Fibroblast of the aortic adventitia (primary cell): ENCODE data around the gene LAMB3. TPM values are rescaled to one million over a fixed set of nuclear protein-coding genes. Genes with fewer than 3 reads are reported as not detected.
A peak's percentile ranks its signal among the peaks of the same experiment; 100 is the strongest.

ENCODE experiments used
- DNase-seq: peaks from one replicate; pipeline ENCODE4 v3.0.0-alpha.2; 2010; ENCODE audit warnings: low read depth
- H3K4me3 ChIP-seq: 2 replicates; pipeline ENCODE4 v1.5.1; 2011; ENCODE audit warnings: low read depth, mild to moderate bottlenecking, control low read depth, low read length, moderate library complexity
- total RNA-seq: library from RNA; depleted of rRNA; stranded (reverse); fragments of >200 nt; gene quantifications from 2 replicates; pipeline ENCODE4 v1.2.3, GENCODE V29; 2012; ENCODE audit warnings: low replicate concordance
- TF ChIP-seq, protein P1 (sequence below): IDR thresholded peaks from 2 replicates; pipeline ENCODE4 v1.5.1; 2011; ENCODE audit warnings: mild to moderate bottlenecking, low read length, control low read depth, inconsistent platforms; ENCODE audit not compliant: insufficient read depth

The LAMB3 gene
- total RNA-seq, 1 donor, result 10.3 TPM

DNA sequence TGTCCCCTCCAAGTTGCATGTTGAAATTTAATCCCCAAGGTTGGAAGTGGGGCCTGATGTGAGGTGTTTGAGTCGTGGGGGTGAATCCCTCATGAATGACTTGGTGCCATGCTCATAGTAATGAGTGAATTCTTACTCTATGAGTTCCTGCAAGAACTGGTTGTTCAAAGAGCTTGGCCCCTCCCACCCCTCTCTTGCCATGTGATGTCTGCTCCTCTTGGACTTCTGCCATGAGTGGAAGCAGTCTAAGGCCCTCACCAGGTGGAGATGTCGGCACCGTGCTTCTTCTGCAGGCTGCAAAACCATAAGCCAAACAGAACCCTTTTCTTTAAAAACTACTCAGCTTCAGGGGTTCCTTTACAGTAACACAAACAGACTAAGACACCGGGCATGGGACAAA is 37.3 kb upstream of the LAMB3 start:
- no peak overlapping the region for H3K4me3 ChIP-seq
- TF ChIP-seq, protein P1, sequence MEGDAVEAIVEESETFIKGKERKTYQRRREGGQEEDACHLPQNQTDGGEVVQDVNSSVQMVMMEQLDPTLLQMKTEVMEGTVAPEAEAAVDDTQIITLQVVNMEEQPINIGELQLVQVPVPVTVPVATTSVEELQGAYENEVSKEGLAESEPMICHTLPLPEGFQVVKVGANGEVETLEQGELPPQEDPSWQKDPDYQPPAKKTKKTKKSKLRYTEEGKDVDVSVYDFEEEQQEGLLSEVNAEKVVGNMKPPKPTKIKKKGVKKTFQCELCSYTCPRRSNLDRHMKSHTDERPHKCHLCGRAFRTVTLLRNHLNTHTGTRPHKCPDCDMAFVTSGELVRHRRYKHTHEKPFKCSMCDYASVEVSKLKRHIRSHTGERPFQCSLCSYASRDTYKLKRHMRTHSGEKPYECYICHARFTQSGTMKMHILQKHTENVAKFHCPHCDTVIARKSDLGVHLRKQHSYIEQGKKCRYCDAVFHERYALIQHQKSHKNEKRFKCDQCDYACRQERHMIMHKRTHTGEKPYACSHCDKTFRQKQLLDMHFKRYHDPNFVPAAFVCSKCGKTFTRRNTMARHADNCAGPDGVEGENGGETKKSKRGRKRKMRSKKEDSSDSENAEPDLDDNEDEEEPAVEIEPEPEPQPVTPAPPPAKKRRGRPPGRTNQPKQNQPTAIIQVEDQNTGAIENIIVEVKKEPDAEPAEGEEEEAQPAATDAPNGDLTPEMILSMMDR, result no peak
- peak; percentile 41 for DNase-seq

DNA sequence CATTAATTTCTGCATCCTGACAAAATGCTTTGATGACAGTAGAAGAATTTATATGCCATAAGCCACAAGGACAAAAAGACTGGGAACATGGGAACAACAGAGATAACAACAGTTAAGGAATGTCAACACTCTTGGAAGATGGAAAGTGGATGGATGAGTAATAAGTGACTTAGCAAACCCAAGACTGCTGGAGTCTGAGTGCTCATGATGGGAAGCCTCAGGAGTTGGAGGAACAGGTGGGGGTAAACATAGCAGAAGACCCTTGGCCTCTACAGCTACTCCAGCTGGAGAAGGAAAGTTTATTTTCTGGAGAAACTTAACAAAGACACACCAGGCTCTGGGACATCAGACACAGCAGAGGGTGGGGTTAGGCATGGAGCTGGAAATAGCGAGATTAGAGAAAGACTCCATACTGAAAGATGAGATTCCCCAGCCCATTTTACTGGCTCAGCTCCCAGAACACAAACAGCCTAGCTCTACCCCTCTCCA is 36.6 kb upstream of the LAMB3 start:
- H3K4me3 ChIP-seq, result no peak overlapping the region
- TF ChIP-seq, protein P1, result no peak
- peak; percentile 90 for DNase-seq

DNA sequence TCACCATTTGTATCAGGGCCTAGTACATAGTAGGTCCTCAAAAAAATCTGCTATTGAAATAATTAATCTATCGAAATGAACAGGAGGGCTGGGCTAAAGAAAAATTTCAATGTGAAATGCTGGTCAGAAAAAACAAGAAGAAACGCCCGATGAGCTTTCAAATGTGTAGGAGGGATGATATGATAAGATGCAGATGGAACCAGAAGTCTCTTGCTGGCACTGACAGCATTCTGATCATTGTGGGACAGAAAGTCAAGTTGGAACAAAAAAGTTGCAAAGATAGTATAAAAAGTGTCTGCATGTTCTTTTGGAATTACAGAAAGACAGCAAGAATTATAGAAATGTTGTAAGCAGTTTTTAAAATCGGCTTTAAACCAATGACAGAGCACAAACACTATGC is 34.1 kb upstream of the LAMB3 start:
- H3K4me3 ChIP-seq, result no peak overlapping the region
- TF ChIP-seq, protein P1, result no peak
- no peak for DNase-seq

DNA sequence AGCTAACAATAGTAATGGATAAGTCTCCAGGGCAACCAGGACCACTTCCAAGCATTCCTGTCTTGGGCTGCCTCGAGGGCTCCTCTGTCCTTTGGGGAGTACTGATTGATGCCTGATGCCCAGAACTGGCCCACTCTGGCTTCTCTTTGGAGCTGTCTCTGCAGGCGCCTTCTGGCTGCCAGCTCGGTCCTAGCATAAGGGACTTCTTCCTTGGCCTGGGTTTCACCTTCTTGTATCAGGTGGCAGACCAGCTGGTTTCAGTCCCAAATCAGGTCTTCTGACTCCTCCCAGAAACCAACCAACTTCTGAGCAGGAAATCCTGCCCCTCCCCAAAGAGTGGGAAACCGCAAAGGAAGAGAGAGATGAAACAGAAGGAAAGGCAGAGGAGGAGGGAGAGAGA is 33.6 kb upstream of the LAMB3 start:
- TF ChIP-seq, protein P1, result no peak
- DNase-seq, result no peak
- H3K4me3 ChIP-seq, result no peak overlapping the region

DNA sequence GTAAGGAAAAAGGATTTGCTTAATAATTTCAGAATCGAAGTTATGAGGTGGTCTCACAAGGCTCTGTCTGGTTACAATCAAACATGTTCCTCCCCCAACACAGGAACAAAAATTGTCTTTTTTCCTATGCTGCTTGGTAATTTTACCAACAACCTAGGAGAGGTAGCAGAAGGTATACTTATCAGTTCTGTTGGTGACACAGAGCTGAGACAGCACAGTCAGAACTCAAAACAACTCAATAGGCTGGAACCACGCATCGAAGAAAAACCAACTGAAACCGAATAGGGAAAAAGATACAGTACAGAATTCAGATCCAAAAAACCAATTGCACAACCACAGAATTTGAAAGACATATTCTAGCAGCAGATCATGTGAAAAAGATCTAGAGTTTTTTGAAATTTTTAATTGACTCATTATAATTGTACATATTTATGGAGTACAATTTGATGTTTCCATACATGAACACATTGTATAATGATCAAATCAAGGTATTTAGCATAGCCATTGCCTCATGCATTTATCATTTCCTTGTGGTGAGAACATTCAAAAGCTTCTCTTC is 26.8 kb upstream of the LAMB3 start:
- no peak overlapping the region for H3K4me3 ChIP-seq
- TF ChIP-seq, protein P1, result no peak
- no peak for DNase-seq

DNA sequence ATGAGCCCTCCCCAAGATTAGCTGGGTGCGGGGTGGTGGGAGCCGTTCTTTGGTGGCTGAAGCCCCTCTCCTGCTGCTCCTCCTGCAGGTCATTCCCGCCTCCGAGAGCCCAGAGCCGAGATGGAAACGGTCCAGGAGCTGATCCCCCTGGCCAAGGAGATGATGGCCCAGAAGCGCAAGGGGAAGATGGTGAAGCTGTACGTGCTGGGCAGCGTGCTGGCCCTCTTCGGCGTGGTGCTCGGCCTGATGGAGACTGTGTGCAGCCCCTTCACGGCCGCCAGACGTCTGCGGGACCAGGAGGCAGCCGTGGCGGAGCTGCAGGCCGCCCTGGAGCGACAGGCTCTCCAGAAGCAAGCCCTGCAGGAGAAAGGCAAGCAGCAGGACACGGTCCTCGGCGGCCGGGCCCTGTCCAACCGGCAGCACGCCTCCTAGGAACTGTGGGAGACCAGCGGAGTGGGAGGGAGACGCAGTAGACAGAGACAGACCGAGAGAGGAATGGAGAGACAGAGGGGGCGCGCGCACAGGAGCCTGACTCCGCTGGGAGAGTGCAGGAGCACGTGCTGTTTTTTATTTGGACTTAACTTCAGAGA is 23.4 kb upstream of the LAMB3 start:
- H3K4me3 ChIP-seq, result peak overlapping the region; percentile 74
- DNase-seq, result peak; percentile 32
- TF ChIP-seq, protein P1, result peak; percentile 10
